ENCODE data around the gene RAB11FIP4. TPM values are rescaled to one million over a fixed set of nuclear protein-coding genes. Genes with fewer than 3 reads are reported as not detected.
A peak's percentile ranks its signal among the peaks of the same experiment; 100 is the strongest.

The RAB11FIP4 gene
- total and polyA plus RNA-seq, 2 of the 13 experiments (the other 11 are each of a cell fraction or from before 2014, with no cell fraction given), result 28.0 to 89.3 TPM

- TF ChIP-seq NFYC (CRISPR knock-in tag; IDR thresholded peaks at IDR 0.05) (no peak), SAFB2 (CRISPR knock-in tag; IDR thresholded peaks at IDR 0.05; ENCODE audit: borderline replicate concordance, low read depth) (no peak), CREB3 (CRISPR knock-in tag; IDR thresholded peaks at IDR 0.05) (no peak), ZBTB40 (IDR thresholded peaks at IDR 0.05) (no peak), ZBTB40 (CRISPR knock-in tag; IDR thresholded peaks at IDR 0.05) (no peak), PLRG1 (conservative IDR thresholded peaks at IDR 0.05) (no peak), GTF2F1 (IDR thresholded peaks at IDR 0.05; ENCODE audit: low read length) (no peak), FOSL2 (CRISPR knock-in tag; IDR thresholded peaks at IDR 0.05) (no peak), MEF2D (CRISPR knock-in tag; IDR thresholded peaks at IDR 0.05) (no peak), NFIB (CRISPR knock-in tag; IDR thresholded peaks at IDR 0.05; ENCODE audit: borderline replicate concordance) (no peak), AKAP8 (CRISPR knock-in tag; IDR thresholded peaks at IDR 0.05) (no peak), ZMYM4 (CRISPR knock-in tag; IDR thresholded peaks at IDR 0.05) (peak; percentile 45; the same call in 1 of the 2 replicates), HCFC1 (IDR thresholded peaks at IDR 0.05; ENCODE audit: low read depth, low read length) (no peak), HBP1 (CRISPR knock-in tag; IDR thresholded peaks at IDR 0.05; ENCODE audit: low read depth) (no peak), JUNB (CRISPR knock-in tag; IDR thresholded peaks at IDR 0.05; ENCODE audit: borderline replicate concordance) (no peak), SOX6 (IDR thresholded peaks at IDR 0.05) (no peak), SOX6 (CRISPR knock-in tag; IDR thresholded peaks at IDR 0.05) (0 out of 2 replicates have a peak, but pooled peaks have one; percentile 55), RARG (CRISPR knock-in tag; IDR thresholded peaks at IDR 0.05; ENCODE audit: low read depth) (no peak), MLLT10 (CRISPR knock-in tag; IDR thresholded peaks at IDR 0.05) (no peak), SAP130 (CRISPR knock-in tag; IDR thresholded peaks at IDR 0.05; ENCODE audit: low read depth) (peak; percentile 42; the same call in 1 of the 2 replicates), ZNF451 (CRISPR knock-in tag; IDR thresholded peaks at IDR 0.05) (no peak), NAIF1 (CRISPR knock-in tag; IDR thresholded peaks at IDR 0.05; ENCODE audit: borderline replicate concordance) (no peak), ZNF589 (CRISPR knock-in tag; conservative IDR thresholded peaks at IDR 0.05) (no peak)
Measured at GRCh38 chr17:31416503-31416923, 25.0 kb downstream of the RAB11FIP4 start (continued).

Data from HepG2 (cell line).